ENCODE data around the gene HTR6.

HTR6 gene

DNA sequence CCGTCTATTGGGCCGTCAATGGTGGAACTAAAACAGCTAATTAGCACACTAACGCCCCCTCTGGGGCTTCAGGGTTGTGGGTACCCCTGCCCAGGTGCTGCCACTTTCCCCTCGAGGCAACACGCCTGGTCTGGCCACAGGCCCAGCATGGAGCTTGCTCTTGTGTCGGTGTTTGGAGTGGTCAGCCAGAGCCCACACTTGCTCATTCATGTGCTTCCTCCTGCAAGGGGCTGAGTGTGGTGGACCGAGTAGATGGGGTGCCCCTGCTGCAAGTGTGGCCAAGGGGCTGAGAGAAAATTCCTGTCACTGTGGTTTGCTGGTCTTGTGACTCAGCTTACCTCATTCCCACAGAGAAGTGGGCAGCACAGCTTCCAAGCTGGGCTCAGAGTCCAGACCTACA is 25.7 kb downstream of the HTR6 start:
- DNase-seq (ENCODE audit: low read depth in 2 of 2), result no peak
- TF ChIP-seq, protein P1, sequence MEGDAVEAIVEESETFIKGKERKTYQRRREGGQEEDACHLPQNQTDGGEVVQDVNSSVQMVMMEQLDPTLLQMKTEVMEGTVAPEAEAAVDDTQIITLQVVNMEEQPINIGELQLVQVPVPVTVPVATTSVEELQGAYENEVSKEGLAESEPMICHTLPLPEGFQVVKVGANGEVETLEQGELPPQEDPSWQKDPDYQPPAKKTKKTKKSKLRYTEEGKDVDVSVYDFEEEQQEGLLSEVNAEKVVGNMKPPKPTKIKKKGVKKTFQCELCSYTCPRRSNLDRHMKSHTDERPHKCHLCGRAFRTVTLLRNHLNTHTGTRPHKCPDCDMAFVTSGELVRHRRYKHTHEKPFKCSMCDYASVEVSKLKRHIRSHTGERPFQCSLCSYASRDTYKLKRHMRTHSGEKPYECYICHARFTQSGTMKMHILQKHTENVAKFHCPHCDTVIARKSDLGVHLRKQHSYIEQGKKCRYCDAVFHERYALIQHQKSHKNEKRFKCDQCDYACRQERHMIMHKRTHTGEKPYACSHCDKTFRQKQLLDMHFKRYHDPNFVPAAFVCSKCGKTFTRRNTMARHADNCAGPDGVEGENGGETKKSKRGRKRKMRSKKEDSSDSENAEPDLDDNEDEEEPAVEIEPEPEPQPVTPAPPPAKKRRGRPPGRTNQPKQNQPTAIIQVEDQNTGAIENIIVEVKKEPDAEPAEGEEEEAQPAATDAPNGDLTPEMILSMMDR (IDR thresholded peaks at IDR 0.05; ENCODE audit: low read depth, low read length), result no peak
- H3K4me3 ChIP-seq (replicated peaks in 1 of 2; ENCODE audit: low read depth in 2 of 2, low read length in 2 of 2), result no peak overlapping the region

DNA sequence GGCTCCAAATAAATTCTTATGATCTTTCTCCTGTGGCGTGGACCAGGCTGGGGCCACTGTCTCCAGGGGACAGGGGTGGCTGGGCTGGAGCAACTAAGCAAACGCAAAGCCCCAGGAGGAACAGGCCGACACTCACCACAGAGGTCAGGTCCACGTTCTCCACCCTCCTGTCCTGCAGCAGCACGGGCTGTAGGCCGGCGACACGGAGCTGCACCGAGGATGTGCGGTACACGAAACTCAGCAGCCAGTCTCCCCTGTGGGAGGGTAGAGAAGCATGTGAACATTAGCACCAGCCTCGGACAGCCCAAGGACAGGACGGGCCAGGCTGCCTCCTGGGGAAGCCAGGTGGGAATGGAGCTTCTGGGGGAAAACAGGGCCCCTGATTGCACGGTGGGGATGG is 29.6 kb downstream of the HTR6 start:
- H3K4me3 ChIP-seq (replicated peaks in 1 of 2; ENCODE audit: low read depth in 2 of 2, low read length in 2 of 2), result no peak overlapping the region
- DNase-seq (ENCODE audit: low read depth in 2 of 2), result no peak
- TF ChIP-seq, protein P1 (IDR thresholded peaks at IDR 0.05; ENCODE audit: low read depth, low read length), result no peak

DNA sequence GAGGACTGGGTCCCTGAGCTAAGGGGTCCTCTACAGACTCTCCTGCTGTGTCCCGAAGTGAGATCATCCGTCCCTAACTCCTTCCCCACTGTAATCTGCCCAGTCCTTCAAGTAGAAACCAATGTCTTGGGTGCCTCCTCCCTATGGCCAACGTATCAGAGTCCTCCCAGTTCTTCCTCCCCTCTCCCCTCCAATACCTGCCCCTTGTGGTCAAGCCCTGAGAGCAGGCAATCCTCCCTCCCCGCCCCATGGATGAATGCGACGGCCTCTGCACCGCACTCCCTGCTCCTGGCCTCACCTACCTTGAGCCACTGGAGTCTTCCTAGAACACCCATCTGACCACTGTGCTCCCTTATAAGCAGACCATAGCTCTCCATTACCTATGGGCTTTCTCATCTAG is 31.1 kb downstream of the HTR6 start:
- DNase-seq (ENCODE audit: low read depth in 2 of 2), result no peak
- no peak overlapping the region for H3K4me3 ChIP-seq (replicated peaks in 1 of 2; ENCODE audit: low read depth in 2 of 2, low read length in 2 of 2)
- TF ChIP-seq, protein P1 (IDR thresholded peaks at IDR 0.05; ENCODE audit: low read depth, low read length), result no peak

DNA sequence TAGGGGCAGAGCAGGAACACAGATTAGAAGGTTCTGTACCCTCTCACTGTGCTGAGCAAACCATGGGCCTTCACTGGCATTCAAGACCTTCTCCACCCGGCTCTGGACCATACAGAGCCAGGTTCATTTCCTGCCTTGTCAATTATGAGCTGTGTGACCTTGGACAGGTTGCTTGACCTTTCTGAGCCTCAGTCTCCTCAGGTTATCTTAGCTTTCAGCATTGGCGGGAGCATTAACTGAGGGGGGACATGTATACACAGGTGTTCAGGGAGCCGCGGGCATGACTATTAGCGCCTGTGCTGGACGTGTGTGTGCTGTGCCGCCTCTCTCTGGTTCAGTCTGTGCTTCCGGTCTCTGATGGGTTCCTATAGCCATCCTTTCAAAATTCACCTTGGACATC is 32.1 kb downstream of the HTR6 start:
- no peak for DNase-seq (ENCODE audit: low read depth in 2 of 2)
- H3K4me3 ChIP-seq (replicated peaks in 1 of 2; ENCODE audit: low read depth in 2 of 2, low read length in 2 of 2), result no peak overlapping the region
- TF ChIP-seq, protein P1 (IDR thresholded peaks at IDR 0.05; ENCODE audit: low read depth, low read length), result no peak

DNA sequence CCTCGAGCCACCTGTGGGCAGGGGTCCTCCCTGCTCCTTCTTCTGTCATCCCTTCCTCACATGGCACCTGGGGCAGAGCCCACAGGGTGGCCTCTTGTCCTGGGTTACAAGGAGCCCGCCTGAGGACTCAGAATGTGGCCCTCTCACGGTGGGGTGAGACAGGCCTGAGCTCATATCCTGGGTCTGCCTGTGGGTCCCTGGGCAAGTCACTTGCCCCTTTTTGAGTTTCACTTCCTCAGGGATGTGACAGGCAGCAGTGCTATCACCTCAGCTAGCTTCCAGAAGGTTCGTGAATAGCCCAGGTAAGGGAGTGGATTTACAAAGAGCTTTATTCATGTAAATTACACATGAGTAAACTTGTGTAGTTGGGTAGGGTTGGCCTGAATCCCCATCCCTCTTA is 33.5 kb downstream of the HTR6 start:
- no peak overlapping the region for H3K4me3 ChIP-seq (replicated peaks in 1 of 2; ENCODE audit: low read depth in 2 of 2, low read length in 2 of 2)
- no peak for DNase-seq (ENCODE audit: low read depth in 2 of 2)
- TF ChIP-seq, protein P1 (IDR thresholded peaks at IDR 0.05; ENCODE audit: low read depth, low read length), result no peak

DNA sequence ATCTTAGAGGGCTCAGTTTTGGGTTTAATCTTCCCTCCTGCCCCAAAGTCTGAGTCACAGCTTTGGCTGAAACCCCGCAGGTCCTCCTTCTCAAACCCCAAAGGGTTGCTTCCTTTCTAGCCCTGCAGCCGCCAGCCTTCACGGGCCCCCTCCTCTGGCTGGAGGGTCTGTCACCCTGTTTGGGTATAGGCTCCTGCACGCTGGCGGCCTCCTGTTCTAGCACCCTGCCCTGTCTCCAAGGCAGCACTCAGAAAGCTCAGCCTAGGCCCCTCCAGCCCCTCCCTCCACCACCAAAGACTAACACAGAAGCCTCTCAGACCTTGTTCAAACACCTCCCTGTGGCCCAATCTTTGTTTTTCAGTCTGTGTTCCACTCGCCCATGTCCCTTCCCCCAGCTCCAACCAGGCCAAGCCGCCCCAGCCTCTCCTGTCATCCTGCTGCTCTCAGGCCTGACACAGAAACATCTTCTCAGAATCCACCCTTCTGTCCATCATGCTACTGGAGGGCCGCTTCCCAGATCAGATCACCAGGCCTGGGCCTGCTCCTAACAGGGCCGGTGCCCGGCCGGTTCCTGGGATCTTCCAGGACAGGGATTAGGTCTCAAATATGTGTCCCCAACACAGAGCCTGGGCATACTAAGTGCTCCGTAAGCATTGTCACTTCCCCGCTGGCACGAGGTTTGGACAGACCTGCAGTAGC is 35.6 kb downstream of the HTR6 start:
- TF ChIP-seq, protein P1 (IDR thresholded peaks at IDR 0.05; ENCODE audit: low read depth, low read length), result no peak
- DNase-seq (ENCODE audit: low read depth in 2 of 2), result no peak
- no peak overlapping the region for H3K4me3 ChIP-seq (replicated peaks in 1 of 2; ENCODE audit: low read depth in 2 of 2, low read length in 2 of 2)

DNA sequence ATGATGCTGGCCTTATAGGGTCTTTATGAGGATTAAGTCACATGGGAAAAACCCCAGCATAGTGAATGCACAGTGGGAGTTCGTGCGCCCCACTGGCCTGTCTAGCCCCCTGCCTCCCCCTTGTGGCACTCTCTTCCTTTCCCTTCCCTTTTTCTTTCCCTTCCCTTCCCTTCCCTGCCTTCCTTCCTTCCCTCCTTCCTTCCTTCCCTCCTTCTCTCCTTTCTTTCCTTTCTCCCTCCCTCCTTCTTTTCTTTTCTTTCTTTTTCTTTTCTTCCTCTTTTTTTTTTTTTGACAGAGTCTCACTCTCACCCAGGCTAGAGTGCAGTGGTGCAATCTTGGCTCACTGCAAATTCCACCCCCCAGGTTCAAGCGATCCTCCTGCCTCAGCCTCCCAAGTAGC is 38.6 kb downstream of the HTR6 start:
- TF ChIP-seq, protein P1 (IDR thresholded peaks at IDR 0.05; ENCODE audit: low read depth, low read length), result no peak
- DNase-seq (ENCODE audit: low read depth in 2 of 2), result no peak
- H3K4me3 ChIP-seq (replicated peaks in 1 of 2; ENCODE audit: low read depth in 2 of 2, low read length in 2 of 2), result no peak overlapping the region

All from cardiac fibroblast (primary cell).